Stimulated activated CD8-positive, alpha-beta memory T cell treated with anti-CD3 and anti-CD28 coated beads, Interleukin-2, amount 100 ng/mL, for 48 hours (primary cell): ENCODE measurements around the gene CD163.
"Not testable (repeated sequence)": the region's sequence is repeated elsewhere in the genome, so short reads cannot be mapped to it uniquely, and the experiment has no call there.

Experiments used
- DNase-seq, 2 donors: peaks; one replicate each; pipeline ENCODE4 v3.0.0-alpha.2; 2020; ENCODE audit warnings: low read depth in 2 of 2

The CD163 gene

DNA sequence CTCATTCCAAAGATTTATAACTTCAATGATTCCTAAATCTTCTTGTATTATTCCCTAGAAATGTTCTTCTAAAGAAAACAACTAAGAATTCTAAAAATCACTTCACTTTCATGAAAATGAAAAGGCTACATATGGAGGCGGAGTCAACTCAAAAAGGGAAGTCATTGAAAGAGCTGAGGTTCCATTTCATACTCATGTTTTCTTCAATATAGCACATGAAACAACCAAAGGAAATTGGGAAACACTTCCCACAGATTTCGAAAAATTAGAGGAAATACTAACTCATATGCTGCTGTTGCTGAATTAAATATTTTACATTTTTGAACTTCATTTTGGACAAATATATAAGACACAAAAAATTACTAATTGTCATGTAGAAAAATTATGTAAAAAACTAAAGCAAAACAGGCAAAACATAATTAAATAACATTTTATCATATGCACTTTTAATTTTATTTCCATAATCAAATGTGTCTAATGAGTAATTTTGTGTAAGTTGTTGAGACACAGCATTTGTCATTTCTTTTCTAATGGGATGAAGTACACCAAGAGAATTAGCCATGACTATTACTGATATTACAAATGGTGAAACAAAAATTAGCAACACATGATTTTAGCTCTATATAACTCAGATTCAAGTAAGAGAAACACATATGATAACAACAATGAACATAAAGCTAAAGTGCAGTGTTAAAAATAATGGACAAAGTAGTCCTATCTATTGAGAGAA, at the start of gene CD163:
Gene CD163 (minus strand): TSS at position 92 of the 730 bp plus-strand sequence. CDS start 87 bp downstream, at position 5.
- no peak for DNase-seq

DNA sequence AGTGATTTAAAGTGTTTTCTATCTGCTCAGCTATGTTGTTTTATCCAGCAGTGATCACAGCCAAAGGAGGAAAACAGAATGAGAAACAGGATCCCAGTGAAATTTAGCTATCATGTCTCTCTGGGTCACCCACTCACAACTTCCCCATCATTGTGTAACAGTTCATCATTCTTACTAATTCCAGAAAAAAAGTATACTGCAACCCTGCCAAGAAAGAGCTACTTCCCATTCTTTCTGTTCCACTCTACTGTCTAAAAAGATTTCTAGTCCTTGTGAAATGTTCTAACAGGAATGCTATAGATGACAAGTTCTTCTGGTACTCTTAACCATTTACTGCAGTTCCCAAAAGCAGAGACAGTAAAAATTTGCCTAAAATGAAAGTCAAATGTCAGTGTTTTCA, 39.2 kb upstream of the CD163 start:
- no peak for DNase-seq

DNA sequence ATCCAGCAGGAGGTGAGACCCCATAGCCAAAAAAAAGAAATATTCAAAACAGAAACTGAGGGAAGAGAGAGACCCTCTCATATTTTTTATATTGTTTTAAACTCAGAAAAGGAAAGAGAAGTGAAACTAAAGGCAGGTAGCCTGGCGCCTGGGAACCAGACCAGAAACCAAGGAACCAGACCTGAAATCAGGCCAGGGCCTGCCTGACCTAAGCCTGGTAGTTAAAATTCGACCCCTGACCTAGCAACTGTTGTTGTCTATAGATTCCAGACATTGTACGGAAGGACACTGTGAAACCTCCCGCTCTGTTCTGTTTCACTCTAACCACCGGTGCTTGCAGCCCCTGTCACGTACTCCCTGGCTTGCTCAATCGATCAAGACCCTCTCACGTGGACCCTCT, 38.5 kb upstream of the CD163 start:
- DNase-seq: no peak

DNA sequence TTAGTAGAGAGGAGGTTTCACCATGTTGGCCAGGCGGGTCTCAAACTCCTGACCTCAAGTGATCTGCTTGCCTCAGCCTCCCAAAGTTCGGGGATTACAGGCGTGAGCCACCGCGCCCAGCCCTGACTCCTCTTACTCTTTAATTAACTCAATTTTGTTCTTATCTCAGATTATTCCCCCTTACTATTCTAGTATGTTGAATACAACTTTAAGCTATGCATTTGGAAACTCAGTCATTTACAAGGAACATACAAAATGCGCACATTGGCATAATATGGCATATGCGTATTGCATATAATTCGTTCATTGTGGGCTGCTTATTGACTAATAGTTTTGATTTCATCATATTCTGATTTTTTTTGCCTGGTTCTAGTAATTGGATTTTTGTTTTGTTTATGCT, 10.8 kb upstream of the CD163 start:
- no peak for DNase-seq

DNA sequence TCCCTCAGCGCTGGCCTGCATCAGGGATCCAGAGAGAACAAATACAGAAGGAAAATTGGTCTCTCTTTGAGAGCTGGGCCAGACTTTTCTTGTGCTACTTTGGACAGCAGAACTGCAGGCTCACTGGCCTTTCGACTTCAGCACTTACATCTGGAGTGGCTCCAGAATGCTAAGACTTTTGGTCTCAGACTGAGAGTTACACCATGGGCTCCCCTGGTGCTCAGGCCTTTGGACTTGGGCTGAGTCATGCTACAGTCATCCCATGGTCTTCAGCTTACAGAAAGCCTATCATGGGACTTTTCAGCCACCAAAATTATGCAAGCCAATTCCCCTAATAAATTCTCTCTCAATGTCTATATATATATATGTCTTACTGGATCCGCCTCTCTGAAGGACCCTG, 9.0 kb upstream of the CD163 start:
- DNase-seq: no peak

DNA sequence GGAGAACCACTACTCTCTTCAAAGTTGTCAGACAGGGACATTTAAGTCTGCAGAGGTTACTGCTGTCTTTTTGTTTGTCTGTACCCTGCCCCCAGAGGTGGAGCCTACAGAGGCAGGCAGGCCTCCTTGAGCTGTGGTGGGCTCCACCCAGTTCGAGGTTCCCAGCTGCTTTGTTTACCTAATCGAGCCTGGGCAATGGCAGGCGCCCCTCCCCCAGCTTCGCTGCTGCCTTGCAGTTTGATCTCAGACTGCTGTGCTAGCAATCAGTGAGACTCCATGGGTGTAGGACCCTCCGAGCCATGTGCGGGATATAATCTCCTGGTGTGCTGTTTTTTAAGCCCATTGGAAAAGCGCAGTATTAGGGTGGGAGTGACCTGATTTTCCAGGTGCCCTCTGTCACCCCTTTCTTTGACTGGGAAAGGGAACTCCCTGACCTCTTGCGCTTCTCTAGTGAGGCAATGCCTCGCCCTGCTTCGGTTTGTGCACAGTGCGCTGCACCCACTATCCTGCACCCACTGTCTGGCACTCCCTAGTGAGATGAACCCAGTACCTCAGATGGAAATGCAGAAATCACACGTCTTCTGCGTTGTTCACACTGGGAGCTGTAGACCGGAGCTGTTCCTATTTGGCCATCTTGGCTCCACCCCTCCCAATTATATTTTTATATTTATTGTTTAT, 6.4 kb upstream of the CD163 start:
- DNase-seq: not testable (repeated sequence)

DNA sequence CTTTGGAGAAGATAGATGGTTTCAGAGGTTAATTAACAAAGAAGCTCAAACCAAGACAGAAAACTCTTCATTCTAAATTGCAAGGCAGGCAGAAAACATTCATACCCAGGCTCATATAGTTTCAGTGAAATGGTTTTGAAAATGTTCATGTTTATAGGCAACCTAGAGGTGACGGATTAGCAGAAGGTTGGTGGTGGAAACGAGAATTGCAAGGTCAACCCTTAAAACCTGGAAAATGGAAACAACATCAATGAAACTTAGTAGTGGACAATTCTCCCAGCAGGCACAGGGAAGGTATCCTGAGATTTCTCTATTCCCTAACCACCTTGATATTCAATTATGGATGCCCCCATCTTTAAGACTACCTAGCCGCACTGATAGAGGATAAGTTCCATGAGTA, 965 bp downstream of the CD163 start:
- no peak for DNase-seq

DNA sequence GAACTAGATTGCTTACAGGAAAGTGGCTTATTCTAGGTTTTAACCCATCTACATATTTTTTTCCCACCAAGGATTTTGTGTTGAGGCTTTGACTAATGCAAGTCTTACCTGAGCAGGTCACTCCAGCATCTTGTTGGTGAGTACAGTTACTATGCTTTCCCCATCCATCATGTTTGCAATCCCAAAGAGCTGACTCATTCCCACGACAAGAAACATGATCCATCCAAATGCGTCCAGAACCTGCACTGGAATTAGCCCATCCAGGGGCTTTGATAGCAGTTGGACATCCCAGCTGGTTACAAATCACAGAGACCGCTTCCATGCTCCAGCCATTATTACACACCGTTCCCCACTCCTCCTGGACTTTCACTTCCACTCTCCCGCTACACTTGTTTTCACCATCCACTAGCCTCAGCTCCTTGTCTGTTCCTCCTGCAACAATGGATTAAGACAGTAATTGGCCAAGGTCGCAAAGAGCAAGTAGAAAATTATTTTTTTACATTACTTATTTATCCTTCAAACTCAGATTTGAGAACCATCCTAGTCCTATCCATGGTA, 2.5 kb downstream of the CD163 start:
- DNase-seq: no peak

DNA sequence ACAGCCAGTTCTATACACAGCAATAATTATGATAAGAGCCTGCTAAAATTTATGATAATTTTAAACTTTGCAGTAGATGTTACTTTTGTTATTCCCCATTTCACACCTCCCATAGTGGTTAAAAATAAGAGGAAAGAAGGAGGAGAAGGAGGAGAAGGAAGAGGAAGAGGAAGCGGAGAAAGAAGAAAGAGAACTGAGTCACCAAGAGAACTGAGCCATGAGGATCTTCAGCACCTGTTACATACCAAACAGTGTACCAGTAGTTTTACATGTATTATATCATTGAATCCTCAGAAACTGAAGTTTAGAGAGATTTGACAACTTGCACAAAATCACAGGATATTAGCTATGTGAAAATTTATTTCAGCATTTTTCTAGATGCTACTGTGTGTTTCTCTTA, 3.9 kb downstream of the CD163 start:
- no peak for DNase-seq

DNA sequence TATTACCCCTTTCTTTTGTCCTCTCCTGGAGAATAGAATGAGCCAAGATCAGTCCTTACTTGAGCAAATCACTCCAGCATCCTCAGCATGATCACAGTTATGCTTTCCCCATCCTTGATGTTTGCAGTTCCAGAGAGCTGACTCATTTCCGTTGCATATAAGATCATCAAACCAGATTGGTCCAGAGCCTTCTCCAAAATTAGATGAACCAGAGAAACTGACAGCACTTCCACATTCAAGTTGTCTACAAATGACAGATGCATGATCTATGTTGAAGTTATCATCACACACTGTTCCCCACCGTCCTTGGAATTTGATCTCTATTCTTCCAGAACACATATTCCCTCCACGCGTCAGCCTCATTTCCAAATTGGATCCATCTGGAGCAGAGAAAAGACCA, 4.8 kb downstream of the CD163 start:
- DNase-seq: no peak

DNA sequence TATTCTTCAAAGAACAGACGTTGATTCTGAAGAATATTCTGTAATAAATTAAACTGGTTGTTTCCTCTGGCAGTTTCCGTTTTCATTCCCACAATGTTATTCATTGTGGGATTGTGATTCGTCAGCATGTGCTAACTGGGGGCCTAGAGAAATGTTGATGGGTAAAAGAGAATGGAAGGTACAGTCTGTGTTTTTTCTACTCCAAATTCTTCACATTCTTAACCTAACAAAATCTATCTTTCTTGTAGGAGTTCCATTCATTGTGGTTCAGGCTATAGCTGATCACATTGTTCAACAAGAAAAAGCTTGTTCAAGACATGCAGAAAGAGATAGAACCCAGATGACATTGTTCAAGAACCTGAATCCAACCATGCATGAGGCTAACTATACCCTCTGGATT, 5.9 kb downstream of the CD163 start:
- no peak for DNase-seq

DNA sequence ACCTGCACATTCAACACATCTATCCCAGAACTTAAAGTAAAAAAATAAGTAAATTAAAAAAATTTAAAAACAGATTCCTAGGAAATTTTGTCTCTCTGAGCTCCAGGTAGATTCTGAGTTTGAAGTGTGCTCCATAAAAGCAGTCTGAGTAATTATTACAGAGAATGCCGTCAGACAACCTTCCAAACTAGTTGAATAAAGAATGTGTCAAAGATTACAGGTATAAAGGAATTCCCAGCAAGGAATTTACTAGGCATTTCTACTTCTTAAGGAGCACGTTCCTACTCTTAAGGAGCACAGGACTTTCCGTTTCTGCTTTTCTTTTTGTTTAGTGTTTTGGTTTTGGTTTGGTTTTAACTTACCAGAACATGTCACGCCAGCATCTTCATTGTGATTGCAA, 7.1 kb downstream of the CD163 start:
- no peak for DNase-seq

DNA sequence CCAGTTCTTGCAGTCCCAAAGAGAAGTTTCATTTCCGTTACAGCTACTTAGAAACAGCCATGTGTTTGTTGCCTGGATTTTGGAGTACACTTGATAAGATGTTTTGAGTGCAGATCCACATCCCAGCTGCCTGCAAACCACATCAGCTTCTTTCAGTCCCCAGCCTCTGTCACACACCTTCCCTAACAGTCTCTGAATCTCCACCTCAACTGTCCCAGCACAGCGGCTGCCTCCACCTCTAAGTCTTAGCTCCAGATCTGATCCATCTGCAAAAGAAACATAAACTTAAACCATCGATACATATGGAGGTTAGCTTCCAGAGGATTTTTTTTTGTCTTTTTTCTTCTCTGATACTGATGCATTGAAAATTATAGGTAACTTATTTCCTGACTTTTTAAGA, 8.4 kb downstream of the CD163 start:
- DNase-seq: no peak

DNA sequence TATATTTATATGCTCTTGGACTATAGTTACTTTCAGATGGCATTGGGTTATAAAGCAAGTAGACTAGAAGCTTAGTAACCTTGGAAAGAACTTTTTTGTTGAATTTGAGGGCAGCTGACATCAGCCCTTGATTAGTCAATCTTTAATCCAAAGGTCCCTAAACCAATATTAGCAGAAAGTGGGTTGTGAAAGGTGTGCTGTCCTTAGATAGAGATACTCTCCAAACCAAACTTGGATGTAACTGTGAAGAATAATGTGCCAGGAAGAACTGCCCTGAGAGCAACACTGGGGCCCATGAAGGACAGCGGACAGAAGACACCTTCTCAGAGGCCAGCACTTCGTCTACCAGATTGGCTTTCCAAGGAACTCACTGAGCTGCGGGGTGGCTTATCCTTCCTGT, 10.6 kb downstream of the CD163 start:
- DNase-seq: no peak

DNA sequence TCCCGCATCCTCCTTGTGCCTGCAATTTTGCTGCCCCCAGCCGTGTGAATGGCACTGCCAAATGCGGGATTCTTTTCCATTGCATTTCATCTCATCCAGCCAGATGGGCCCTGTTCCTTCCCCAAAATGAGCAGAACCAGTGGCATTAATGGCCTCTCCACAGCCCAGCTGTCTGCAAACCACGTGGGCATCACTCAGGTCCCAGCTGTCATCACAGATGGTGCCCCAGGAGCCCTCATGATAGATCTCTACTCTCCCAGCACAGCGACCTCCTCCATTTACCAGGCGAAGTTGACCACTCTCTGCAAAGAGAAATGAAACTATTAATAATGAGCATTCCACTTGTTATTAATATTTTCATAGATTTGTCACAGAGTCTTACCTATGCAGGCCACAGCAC, 17.1 kb downstream of the CD163 start:
- DNase-seq: no peak

DNA sequence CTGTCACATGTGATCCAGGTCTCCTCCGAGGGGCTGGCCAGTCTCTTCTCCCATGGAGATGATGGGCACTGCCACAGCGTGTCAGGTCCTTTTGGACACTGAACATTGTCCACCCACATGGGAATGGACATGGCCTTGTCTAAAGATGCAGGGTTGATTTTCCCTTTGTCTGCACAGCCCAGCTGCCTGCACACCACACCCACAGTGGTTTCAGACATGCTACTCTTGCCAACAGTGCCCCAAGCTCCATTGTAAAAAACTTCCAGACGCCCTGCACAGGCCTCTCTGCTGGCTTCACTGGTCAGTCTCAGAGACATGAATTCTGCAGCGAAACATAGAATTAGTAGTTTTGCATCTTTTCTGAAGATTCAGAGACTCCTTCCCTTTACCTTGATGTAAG, 18.5 kb downstream of the CD163 start:
- DNase-seq: no peak

DNA sequence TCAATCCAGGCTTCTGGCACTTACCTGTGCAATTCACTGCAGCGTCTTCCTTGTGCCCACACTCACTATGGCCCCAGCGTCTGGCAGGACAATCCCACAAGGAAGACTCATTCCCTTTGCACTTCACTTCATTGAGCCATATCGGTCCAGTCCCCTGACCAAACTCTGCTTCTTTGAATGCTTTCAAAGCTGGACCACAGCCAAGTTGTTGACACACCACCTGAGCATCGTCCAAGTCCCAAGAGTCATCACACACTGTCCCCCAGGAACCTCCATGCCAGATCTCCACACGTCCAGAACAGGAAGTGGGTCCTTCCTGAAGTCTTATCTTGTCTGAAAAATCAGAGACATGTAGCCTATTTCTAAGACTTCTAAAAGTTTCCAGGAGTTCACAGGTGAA, 20.2 kb downstream of the CD163 start:
- DNase-seq: no peak

DNA sequence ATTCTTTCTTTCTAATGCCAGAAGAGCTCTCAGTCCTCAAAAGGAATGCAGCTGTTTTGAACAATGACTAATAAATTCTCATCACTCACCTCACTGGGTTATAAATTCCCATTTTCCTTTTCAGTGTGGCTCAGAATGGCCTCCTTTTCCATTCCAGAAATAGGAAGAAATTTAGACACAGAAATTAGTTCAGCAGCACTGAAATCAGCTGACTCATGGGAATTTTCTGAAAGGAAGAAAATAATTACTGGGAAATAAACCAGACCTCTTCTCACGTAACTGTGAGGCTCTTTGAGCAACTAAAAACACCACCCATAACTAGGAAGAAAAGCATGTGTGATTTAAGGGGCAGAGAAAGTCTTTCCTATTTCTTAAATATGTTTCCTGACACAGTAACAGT, 23.8 kb downstream of the CD163 start:
- no peak for DNase-seq

DNA sequence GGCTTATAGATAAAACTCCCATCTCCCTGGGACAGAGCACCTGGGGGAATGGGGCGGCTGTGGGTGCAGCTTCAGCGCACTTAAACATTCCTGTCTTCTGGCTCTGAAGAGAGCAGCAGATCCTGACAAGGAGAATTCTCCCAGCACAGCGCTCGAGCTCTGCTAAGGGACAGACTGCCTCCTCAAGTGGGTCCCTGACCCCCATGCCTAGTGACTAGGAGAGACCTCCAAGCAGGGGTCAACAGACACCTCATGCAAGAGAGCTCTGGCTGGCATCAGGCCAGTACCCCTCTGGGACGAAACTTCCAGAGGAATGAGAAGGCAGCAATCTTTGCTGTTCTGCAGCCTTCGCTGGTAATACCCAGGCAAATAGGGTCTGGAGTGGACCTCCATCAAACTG, 31.5 kb downstream of the CD163 start:
- DNase-seq: no peak

DNA sequence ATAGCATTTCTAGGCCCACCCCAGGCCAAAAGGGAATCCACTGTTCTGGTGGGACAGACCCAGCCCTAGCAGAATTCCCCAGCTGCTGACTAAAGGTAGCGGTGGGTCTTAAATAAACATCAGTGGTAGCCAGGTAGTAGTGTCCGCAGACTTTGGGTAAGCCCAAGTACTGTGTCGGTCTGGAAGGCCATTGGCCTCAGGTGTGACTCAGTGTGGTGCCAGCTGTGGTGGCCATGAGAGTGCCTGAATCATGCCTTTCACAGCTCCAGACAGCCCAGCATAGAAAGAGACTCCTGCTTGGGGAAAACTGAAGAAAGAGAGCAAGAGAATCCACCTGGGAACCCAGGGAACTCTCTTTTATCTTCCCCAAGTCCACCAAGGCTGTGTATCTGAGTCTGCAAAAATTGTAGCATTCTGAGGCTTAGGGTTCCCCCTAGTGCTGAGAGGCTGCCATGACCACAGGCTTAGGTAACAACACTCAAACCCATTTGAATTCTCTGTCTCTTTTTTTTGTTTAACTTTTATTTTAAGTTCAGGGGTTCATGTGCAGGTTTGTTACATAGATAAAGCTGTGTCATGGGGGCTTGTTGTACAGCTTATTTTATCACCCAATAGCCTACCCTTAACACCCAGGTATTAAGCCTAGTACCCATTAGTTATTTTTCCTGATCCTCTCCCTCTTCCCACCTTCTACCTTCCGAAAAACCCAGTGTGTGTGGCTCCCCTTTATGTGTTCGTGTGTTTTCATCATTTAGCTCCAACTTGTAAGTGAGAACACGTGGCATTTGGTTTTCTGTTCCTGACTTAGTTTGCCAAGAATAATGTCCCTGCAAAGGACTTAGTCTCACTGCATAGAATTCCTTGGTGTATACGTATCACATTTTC, 43.0 kb downstream of the CD163 start:
- peak; percentile 17 to 39 for DNase-seq

DNA sequence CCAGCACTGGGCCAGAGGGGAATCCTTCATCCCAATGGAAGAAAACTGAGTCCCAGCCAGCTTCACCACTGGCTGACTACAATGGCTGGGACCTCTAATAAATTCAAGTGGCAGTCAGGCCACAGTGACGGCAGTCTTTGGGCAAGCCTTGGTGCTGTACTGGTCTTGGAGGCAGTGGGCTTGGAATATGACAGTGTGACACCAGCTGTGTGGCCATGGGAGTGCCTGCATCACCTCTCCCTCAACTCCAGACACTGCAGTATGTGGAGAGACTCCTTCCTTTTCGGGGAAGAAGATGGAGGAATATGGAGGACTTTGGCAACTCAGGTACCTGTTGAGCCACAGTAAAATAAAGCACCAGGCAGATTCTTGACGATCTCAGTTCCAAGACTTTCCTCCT, 43.6 kb downstream of the CD163 start:
- DNase-seq: no peak

DNA sequence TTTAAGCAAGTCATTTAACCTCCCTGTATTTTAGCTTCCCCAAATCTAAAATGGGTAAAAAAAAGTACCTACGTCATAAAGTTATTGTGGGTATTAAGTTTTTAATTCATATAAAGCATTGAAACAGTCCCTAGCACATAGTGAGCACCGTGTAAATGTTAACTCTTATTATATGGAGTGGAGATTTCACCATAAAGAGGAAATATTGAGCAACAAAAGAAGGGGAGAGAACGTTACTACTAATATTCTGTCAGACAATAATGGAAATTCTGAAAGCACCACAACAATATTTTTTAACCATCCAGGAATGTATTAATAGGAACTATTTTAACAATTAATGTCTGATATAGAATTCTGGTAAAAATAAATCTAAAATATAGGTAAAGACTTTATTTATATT, 51.8 kb downstream of the CD163 start:
- no peak for DNase-seq
